KG1 (cell line): Measurements from ENCODE around the gene SCN8A.
A peak's percentile ranks its signal among the peaks of the same experiment; 100 is the strongest.
"Not testable (repeated sequence)": the region's sequence is repeated elsewhere in the genome, so short reads cannot be mapped to it uniquely, and the experiment has no call there.

Experiments
- DNase-seq: peaks from one replicate; lab custom pipeline; 2025; lab: John Stamatoyannopoulos, UW

The SCN8A gene

DNA sequence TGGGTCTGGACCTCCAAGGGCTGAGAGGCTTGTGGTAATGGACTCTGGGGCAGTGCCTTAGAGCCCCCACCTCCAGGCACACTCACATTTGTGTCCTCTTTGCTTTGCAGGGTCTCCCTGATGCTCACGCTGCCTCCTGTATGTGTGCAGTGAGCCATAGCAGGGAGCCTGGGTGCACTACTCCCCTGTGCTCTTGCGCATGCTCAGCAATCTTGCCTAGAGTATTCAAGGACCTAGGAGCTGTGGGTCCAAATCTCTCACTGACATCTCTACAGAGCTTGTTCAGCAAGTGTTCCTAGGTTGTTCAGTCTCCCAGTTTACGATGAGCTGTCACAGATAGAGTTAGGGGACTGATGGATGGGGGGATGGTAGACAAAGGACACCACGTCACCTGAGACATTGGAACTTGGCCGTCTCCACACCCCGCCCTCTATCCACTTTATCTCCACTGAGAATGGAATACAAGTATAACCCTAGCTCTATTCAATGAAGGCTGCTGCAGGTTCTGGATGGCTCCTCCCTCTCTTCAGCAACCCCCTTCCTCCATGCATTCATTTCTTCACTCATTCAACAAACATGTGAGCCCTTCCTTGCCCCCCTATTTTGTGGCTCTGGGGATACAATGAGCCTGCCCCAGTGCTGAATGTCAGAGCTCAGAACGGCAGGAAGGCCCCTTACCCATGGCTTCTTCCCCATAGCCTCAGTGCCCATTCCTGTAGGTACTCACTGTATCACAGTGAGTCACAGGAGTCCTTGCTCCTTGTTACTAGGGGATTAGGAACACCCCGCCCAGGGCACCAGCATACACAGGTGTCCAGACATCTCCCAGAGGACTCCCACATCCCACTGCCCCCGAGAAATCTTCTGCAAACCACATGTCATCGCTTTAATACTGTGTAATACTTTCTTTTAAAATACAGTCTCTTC, 226.3 kb downstream of the SCN8A start:
- no peak for DNase-seq

DNA sequence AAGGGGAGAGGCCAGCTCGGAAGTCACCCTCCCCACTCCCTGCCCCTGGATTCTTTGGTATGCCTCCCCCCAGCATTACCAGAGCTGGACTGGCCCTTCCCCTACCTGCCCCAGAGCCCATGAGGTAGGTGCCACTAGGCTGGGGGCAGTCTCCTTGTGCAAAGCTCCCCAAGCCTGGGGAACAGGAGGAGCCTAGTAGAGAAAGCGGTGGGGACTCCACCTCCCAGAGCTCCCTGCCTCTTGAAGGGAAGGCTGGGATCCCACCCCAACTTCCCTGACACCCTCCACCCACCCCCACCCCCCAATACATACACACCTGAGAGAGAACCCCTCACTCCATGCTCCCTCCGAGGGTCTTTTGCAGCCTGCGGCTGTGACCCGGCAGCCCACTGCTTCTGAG, 227.1 kb downstream of the SCN8A start:
- DNase-seq = no peak

DNA sequence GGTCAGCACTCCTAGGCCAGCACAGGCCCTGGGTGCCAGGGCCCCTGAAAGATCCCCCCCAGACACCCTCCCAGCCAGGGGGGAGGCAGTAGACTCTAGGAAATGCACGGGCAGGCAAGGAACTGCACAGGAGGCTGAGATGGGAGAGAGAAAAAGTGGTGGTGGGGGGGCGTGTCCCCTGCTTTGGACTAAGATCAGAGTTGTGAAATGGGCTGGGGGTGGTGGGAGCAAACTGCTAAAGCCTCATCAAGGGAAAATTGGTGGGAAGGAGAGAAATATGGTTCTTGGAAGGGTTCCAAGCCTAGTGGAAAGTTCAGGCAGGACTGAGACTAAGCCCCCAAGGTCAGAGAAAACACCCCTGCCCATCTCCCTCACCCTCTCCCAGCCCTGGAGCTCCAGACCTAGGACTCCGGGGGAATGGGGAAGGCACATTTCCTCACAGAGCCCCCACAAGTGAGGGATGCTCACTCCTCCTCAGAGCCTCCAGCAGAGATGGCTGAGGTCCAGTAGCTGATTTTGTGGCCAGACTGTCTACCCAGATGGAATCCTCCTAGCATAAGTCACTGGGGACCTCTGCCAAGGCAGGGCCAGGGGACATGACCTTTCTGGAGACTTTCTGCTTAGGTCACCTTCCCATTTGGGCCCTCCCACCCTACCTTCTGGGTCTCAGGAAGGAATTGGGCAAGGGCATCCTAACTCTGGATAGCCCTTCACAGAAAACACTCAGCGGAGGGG, 227.7 kb downstream of the SCN8A start:
- no peak for DNase-seq

DNA sequence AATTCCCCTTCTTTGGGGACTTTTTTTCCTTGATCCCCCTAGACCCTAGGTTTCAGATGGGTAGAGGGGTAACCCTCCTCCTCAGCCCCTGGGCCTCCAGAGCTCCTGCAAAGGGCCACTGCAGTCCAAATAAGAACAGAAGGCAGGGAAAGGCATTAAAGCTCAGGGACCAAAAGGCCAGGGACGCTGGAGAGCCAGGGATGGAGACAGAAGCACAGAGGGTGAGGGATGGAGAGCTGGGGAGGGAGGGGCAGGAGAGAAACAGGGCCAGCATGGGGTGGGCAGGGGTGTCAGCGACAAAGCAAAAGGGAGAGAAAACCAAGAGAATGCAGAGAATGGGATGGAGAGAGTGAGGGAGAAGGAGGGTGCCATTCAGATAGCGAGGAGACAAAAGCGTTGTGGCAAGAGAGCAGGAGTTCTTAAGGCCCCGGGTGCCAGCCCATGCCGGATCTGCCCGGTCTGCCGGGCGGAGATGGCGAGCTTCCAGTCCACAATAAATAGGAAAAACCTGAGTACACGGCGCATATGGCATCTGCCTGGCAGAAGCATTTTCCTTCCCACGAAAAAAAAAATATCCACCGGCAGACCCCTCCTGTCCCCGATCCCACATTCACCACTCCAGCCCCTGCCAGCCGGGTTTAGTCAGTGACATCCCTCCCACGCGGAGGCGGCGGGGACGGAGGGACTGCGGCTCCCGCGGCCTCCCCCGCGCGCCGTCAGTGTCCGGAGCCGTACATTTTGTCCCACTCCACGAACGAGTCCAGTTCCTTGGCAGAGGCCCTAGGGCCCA, 228.9 kb downstream of the SCN8A start:
- no peak for DNase-seq

DNA sequence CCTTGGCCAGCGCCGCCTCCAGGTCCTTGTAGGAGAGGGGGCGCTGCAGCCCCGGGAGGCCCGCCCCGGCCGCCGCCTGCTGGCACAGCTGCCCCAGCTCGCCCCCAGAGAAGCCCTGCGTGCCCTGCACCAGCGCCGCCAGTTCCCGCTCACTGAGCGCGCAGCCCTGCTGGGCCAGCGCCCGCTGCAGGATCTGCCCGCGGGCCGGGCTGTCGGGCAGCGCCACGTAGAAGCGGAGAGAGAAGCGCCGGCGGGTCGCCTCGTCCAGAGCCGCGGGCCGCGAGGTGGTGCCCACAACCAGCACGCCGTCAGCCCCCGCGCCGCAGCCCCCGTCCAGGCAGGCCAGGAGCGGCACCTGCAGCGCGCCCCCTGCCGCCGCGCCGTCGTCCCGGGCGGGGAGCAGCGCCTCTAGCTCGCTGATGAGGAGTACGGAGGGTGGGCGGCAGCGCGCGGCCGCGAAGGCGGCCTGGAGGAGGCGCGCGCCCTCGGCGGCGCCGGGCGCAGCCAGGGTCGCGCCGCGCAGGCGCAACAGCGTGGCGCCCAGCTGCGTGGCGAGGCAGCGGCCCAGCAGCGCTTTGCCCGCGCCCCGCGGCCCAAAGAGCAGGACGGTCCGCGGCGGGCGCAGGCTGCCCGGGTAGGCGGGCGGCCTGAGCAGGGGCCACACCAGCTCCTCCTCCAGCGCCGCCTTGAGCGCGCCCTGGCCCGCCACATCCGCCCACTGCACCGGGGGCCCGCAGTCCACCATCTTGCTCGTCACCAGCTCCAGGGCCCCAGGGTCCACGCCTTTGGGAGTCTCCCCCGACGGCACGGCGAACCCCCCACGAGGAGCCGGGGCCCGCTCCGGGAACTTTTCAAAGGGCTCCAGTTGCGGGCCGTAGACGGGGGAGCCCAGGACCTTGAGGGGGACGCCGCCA, 229.8 kb downstream of the SCN8A start:
- peak; percentile 38 for DNase-seq

DNA sequence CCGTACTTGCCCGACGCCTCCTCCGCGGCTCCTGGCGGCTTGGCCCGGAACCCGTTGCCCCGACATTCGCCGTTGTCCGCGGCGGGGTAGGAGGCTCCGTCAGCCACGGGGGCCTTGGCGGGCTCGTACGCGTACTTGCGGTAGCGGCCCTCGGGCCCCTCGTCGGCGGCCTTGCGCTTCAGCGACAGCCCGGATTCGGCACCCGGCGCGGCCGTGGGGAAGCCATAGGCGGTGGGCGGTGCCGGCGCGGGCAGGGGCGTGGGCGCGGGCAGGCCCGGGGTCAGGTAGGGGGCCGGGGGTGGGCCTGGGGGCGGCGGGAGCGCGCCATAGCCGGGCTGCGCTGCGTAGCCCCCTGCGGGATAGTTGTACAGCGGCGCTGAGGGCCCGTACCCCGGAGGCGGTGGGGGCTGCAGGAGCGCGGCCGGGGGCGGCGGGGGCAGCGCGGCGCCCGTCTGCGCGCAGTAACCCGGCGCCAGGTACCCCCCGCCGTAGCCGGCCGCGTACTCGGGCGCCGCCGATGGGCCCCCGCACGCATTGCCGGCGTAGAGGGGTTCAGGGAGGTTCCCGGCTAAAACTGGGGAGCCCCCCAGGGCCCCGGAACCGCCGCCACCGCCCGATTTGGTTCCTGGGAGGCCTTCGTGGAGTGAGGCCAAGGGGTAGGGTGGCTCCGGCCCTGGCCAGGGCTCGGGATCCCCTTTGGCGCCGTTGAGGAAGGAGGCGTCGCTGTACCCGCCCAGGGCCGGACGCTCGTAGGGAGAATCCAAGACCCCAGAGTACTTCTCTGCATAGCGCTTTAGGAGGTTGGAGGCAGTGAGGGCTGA, 230.6 kb downstream of the SCN8A start:
- DNase-seq = no peak

DNA sequence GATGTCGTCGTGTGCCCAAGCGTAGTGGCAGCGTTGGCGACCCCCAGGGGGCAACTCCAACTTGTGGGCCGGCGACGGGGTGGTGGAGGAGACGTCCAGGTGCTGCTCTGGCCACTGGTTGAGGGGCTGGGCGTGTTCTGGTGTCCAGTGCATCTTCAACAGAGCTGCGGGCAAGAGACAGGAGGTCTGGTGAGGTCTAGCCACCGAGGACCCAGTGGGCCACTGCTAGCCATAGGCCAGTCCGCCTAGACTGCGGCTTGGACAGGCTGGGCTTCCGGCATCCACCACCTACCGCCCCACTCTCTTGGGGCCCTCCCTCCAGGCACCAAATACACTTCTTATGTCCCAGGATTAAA, 231.2 kb downstream of the SCN8A start:
- no peak for DNase-seq

DNA sequence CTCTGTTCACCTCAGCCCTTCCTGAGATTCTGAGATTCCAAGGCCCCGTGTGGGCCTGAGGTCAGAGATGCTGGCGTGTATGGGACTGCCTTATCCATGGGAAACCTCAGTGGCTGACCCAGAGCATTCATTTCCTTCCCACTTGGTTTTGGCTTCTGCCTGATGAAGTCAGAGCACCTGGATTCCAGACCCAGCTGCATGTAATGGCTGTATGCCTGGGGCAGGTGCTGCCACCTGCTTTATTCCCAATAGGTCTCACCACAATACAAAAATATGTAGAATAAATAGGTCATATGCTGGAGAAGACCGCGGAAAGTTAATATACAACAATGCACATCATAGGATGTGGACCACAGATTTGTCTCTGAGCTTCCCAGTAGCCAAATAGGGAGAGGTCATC, 231.9 kb downstream of the SCN8A start:
- DNase-seq = no peak

DNA sequence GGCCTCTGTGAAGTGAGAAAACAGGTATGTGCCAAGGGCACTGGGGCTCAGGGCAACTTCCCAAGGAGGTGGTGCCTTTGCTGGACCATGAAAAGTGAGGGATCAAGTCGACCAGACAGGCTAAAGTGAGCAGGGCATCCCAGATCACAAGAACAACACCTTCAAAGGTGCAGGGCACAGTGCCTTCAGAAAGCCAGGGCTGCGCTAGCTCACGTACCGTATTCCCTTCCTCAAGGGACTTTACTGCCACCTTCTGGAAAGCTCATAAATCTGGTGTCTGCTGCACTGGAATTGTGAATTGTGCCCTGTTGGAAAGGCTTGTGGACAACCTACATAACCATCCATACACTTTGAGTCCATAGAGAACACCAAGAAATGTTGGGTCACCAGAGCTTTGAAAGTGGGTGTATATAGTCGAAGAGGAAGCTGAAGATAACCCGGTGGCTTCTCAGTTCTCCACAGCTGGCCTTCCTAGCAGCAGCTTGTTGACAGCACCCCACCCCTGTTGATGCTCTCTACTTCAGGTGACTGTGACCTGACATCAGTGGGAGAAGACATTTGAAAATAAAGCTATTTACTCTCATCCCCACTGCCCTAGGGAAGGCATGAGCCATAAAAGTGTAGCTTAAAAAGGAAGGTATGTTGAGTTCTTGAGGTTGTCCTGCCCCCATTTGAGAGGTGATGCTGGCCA, 233.0 kb downstream of the SCN8A start:
- DNase-seq = no peak

DNA sequence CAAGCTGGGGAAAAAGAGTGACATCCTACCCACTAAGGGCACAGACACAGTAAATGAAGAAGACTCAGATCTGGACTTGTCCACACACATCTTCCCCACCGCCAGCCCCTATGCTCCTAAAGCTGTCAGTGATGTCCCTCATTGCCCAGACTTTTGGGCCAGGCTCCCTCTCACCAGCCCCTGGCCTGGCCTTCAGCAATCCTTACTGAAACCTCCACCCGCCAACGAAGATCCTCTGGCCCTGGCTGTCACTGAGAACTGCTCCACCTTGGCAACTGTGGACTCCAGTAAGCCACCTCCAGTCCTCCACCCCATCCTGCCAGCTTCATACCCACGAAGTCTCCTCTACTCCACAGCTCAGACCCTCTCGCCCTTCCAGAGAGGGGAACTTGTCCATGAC, 234.2 kb downstream of the SCN8A start:
- DNase-seq = no peak

DNA sequence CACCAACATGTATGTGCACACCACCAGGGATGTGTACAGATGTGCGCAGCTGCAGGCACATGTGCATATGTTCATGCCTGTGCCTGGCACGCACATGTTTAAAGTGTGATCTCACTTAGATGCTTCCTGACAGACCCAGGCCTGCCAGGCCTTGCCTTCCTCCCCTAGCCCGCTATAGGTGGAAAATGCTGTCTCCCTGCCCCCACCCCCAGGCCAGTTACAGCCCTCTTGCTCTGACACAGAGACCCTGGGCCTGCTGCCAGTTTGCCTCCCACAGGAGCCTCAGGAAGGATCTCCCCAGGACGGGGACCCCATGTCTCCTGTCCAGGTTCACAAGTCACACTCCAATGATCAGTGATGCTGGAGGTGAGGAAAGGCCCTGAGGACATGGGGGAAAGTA, 235.8 kb downstream of the SCN8A start:
- no peak for DNase-seq

DNA sequence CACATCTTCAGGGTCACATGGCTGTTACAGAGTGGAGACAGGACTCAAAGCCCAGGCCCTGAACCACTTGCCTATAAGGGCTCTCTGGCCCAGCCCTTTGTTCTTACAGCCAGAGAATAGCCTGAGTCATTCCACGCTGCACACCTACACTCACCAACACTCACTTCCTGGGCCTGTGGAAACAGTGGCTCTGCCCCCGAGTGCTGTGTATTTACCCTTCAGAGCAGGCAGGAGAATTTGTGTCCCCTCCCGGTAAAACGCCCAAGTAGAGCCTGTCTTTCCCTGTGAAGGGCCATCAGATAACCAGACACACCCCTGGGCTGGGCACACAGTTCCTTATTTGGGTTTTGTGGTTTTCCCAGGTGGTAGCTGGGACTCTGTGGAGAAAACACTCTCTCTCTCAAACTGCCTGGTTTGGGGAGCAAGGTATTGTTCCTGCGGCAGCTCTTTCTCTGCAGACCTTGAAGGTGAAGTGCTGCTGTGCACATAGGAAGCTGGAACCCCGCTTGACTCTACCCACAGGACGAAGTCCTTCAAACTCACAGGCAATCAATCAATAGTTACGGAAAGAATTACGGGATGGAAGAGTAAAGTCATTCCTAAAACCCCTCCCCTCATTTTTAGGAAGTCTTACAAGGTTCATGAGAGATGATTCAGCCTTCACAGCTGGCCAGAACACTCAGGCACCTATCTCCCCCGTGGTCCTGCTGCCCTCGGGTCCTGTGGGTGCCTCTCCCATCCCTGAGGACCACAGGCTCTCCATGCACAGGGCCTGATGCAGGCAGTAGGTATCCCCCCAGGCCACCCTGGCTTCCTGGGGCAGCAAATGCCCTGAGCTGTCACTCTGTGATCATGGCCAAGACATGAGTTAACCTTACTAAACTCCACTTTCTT, 237.1 kb downstream of the SCN8A start:
- no peak for DNase-seq

DNA sequence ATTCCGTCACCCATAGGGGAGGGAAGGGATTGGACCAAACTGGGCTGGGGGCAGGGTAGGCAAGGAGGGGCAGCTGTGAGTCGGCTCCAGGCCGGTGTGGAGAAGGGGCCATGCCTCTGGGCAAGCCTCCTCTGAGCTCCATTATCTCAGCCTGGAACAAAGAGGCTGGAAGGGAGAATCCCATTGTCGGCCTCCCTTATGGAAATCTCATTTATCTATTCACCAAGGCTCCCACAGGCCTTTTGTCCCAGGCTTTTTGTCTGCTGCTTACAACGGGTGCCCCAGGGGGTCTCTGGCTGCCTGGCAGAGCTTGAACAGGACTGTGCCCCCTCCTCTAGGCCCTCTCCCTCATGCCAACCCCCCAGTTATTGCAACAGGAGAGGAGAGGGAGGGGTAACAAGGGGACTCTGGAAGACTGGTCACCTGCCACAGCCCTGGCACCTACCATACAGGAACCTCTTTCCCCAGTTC, 238.0 kb downstream of the SCN8A start:
- DNase-seq = no peak

DNA sequence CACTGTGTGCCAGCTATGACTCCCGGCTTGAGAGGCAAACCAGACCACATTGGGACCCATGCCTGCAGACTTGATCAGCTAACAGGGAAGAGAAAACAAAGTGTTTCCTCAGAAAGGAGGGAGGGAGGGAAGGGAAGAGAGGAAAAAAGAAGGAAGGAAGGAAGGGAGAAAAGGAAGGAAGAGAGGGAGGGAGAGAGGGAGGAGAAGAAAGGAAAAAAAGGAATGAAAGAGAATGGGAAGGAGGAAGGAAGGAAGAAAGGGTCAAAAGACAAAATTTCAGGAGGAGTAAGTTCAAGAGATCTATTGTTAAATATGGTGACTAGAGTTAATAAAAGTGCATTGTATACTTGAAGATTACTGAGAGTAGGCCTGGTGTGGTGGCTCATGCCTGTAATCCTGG, 238.6 kb downstream of the SCN8A start:
- no peak for DNase-seq

DNA sequence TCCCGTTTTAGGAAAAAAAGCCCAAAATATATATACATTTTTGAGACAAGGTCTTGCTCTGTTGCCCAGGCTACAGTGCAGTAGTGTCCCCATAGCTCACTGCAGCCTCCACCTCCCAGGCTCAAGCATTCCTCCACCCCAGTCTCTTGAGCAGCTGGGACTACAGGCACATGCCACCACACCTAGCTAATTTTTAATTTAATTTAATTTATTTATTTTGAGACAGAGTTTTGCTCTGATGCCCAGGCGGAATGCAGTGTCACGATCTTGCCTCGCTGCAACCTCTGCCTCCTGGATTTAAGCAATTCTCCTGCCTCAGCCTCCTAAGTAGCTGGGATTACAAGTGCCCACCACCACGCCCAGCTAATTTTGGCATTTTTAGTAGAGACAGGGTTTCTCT, 240.8 kb downstream of the SCN8A start:
- DNase-seq = not testable (repeated sequence)

DNA sequence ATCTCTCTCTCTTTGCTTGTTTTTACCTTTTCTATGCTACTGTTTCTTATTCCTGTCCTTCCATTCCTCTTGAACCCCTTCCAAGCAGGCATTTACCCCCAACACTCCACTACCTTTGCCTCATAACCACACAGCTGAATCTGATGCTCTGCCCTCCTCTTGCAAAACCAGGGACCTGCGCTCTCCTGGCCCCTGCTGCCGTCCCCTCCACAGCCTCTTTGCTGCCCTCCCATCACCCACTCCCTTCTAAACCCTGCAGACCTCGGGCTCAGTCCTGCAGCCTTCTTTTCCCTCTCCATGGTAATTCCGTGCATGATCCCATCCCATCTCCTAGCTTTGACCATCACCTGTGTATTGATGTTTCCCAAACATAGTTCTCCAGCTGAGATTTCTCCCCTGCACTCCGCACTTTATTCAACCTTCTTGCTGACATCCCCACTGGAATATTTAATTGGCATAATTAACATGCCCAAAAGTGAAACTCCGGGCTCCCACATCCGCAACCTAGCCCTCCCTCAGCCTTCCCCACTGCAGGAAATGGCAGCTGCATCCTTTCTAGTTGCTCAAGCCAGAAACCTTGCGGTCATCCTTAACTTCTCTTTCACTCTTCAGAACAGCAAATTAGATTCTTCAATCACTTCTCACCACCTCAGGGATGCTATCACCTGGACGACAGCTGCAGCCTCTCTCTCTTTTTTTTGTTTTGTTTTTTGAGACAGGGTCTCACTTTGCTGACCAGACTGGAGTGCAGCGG, 241.5 kb downstream of the SCN8A start:
- no peak for DNase-seq

DNA sequence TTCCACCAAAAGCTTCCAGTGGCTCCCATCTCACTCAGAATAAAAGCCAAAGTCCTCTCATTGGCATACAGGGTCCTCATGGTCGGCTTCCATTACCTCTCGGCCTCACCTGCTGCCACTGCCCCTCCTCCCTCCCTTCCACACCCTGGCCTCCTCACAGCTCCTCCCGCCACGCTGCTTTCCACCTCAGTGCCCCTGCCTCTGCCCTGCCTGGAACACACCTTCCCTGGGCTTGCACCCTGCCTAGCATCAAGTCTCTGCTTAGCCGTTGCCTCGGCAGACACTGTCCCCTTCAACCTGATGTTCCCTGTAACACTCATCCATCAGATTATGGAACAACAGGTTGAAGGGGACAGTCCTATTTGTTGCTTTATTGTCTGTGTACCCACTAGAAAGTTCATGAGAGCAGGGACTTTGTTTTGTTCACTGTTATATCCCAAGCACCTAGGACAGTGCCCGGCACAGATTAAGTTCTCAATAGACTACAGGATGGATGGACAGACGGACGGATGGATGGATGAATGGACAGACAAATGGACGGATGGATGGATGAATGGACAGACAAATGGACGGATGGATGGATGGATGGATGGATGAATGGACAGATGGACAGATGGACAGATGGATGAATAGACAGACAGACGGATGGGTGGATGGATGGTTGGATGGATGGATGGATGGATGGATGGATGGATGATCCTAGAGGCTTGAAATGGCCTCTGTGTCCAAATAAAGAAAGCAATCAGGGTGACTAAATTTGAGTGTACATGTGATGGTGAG, 242.6 kb downstream of the SCN8A start:
- no peak for DNase-seq
